Upper lobe of left lung (tissue), 4 donors: Measurements from ENCODE around the gene UGT1A6.

Experiments
- POLR2A ChIP-seq, 4 donors: fragments of 450-650 bp; IDR thresholded peaks; one replicate each; pipeline ENCODE4 v1.5.1; 2016 to 2017; ENCODE audit warnings: antibody characterized with exemption in 4 of 4, mild to moderate bottlenecking in 2 of 4
- TF ChIP-seq, protein P1 (sequence below), 6 experiments: fragments of 450-650 bp in 4 of 6; fragments of 200-600 bp in 2 of 6; sonication (generic) in 2 of 6; IDR thresholded peaks; one replicate each; pipeline ENCODE4 v1.5.1; 2016 to 2019; ENCODE audit warnings: antibody characterized with exemption in 6 of 6

DNA sequence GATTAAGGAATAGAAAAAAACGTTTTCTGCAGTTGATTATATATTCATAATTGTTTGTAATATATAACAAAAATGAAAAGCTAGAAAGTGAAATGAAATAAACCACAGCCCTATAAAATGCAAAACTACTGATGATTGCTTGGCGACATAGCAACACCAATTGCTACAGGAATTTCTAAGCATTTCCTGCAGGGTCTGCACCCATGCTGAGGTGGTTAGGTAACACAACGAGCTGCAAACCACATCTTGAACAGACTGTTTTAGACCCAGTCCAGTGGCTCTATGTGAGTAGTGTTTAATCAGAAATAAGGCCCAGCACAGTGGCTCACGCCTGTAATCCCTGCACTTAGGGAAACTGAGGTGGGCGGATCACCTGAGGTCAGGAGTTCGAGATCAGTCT lies 38.2 kb upstream of the UGT1A6 start:
- no peak for TF ChIP-seq POLR2A (IDR thresholded peaks at IDR 0.05)
- TF ChIP-seq, protein P1, sequence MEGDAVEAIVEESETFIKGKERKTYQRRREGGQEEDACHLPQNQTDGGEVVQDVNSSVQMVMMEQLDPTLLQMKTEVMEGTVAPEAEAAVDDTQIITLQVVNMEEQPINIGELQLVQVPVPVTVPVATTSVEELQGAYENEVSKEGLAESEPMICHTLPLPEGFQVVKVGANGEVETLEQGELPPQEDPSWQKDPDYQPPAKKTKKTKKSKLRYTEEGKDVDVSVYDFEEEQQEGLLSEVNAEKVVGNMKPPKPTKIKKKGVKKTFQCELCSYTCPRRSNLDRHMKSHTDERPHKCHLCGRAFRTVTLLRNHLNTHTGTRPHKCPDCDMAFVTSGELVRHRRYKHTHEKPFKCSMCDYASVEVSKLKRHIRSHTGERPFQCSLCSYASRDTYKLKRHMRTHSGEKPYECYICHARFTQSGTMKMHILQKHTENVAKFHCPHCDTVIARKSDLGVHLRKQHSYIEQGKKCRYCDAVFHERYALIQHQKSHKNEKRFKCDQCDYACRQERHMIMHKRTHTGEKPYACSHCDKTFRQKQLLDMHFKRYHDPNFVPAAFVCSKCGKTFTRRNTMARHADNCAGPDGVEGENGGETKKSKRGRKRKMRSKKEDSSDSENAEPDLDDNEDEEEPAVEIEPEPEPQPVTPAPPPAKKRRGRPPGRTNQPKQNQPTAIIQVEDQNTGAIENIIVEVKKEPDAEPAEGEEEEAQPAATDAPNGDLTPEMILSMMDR (IDR thresholded peaks at IDR 0.05) = no peak
